Activated B cell treated with CpG ODN at 0.5 μM for 24 hours (primary cell): ENCODE measurements around the gene USP38. TPM values are rescaled to one million over a fixed set of nuclear protein-coding genes. Genes with fewer than 3 reads are reported as not detected.

Experiments
- ATAC-seq: fragments of 200-7000 bp; cut with Tn5 transposase; one replicate; pipeline ENCODE4 v1.10.0; 2021; ENCODE audit warnings: low read depth, mild to moderate bottlenecking, moderate library complexity
- CTCF ChIA-PET: fragments of 350-600 bp; sonication (Branson Sonifier 250); formaldehyde crosslinking; loops from one replicate; lab custom pipeline; 2021; ENCODE audit warnings: antibody characterized with exemption; lab: Charles Lee
- POLR2A ChIA-PET: fragments of 350-600 bp; sonication (Branson Sonifier 250); formaldehyde crosslinking; loops from one replicate; lab custom pipeline; 2021; ENCODE audit warnings: antibody characterized with exemption; lab: Charles Lee
- DNase-seq: peaks from one replicate; pipeline ENCODE4 v3.0.0; 2022
- H3K27ac Mint-ChIP-seq: one replicate; pipeline ENCODE4 v1.8.0; 2020; ENCODE audit warnings: mixed read lengths
- H3K27me3 Mint-ChIP-seq: one replicate; pipeline ENCODE4 v1.8.0; 2021; ENCODE audit warnings: mixed read lengths
- H3K36me3 Mint-ChIP-seq: one replicate; pipeline ENCODE4 v1.8.0; 2021; ENCODE audit warnings: low read depth, mixed read lengths
- H3K4me1 Mint-ChIP-seq: one replicate; pipeline ENCODE4 v1.8.0; 2021; ENCODE audit warnings: mixed read lengths
- H3K4me3 Mint-ChIP-seq: one replicate; pipeline ENCODE4 v1.8.0; 2020; ENCODE audit warnings: mild to moderate bottlenecking, mixed read lengths
- H3K9me3 Mint-ChIP-seq: one replicate; pipeline ENCODE4 v1.8.0; 2020; ENCODE audit warnings: mixed read lengths
- intact Hi-C: fragments of 100-400 bp; cut with micrococcal nuclease; formaldehyde crosslinking; loops from one replicate; pipeline ENCODE4 v1.15.1; 2024
- total RNA-seq: library from RNA; stranded (reverse); gene quantifications from 2 replicates; pipeline ENCODE4 v1.2.3, GENCODE V29; 2022
- TF ChIP-seq, protein P1 (sequence below): fragments of 200-600 bp; IDR thresholded peaks from one replicate; pipeline ENCODE4 v1.8.0; 2022; ENCODE audit warnings: antibody characterized with exemption, mild to moderate bottlenecking

USP38 gene
- 20.9 and 24.9 TPM in 2 replicates for total RNA-seq

DNA sequence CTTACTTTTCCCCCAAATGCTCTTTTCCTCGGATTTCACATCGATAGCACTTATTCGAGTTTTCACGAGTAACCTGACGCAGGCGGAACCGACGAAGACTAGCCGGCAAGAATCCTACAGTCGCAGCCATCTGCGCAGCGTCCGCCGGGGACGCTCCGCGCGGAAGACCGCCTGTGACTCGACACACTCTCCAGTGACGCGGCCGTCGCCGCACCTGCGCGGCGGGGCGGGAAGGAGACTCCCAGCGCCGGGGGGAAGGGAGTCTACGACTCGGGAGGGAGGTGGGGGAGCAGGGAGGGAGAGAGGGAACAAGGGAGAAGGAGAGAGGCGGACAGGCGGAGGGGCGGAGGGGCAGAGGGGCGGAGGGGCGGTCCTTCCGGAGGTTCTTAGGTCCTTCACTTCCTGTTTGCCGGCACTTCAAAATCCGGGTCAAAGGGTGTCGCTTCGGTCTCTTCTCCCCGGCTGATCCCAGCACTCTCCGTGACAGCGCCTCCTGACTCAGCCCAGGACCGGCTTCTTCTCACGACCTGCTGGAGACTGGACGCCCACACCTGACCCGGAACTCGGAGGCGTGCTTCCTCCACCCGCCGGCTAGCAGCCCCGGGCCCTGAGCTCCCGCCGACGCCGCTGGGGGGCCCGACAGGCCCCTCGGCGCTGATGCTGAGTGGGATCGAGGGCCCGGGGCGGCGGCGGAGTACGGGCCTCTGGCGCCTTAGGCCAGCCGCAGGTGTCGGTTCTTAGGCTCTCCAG lies at the start of gene USP38:
USP38 (plus strand) TSS at position 415 of the 750 bp plus-strand sequence. CDS start 534 bp downstream, outside the sequence.
- ChIA-PET POLR2A (interaction anchor here (0.9 to 2.5 kb wide), 3 partner anchors 15 to 329 kb away, joined by 3 to 10 read pairs (median 4); partner anchors contain the start of genes GAB1 and SMARCA5), CTCF (no interaction called here)
- TF ChIP-seq, protein P1, sequence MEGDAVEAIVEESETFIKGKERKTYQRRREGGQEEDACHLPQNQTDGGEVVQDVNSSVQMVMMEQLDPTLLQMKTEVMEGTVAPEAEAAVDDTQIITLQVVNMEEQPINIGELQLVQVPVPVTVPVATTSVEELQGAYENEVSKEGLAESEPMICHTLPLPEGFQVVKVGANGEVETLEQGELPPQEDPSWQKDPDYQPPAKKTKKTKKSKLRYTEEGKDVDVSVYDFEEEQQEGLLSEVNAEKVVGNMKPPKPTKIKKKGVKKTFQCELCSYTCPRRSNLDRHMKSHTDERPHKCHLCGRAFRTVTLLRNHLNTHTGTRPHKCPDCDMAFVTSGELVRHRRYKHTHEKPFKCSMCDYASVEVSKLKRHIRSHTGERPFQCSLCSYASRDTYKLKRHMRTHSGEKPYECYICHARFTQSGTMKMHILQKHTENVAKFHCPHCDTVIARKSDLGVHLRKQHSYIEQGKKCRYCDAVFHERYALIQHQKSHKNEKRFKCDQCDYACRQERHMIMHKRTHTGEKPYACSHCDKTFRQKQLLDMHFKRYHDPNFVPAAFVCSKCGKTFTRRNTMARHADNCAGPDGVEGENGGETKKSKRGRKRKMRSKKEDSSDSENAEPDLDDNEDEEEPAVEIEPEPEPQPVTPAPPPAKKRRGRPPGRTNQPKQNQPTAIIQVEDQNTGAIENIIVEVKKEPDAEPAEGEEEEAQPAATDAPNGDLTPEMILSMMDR: no peak
- Mint-ChIP-seq H3K4me1 (peaks cover 58% of the 10 kb centered on the region), H3K27ac (peak within 1 kb of the TSS; percentile 94), H3K27me3 (no peaks in the 10 kb centered on the region), H3K4me3 (peak within 1 kb of the TSS; percentile 93), H3K36me3 (peaks cover 41% of the 10 kb centered on the region), H3K9me3 (no peaks in the 10 kb centered on the region)
- ATAC-seq (peak; percentile 87), DNase-seq (peak; percentile 73)
- intact Hi-C loops: loop anchor here (1.0 to 10.0 kb wide), 10 partner anchors 14 to 1993 kb away; partner anchors contain the start of genes ABCE1, ANAPC10, GAB1 and IL15

GRCh38 chr4:143135358-143135757 lies 49.4 kb upstream of the USP38 start:
- no peak overlapping the region for H3K4me3 Mint-ChIP-seq
- no peaks in the 10 kb centered on the region for H3K36me3 Mint-ChIP-seq
- ATAC-seq (no peak), DNase-seq (no peak)
- no peak overlapping the region for H3K27ac Mint-ChIP-seq
- TF ChIP-seq, protein P1: no peak
- no peaks in the 10 kb centered on the region for H3K27me3 Mint-ChIP-seq
- ChIA-PET CTCF (no interaction called here), POLR2A (no interaction called here)
- no peaks in the 10 kb centered on the region for H3K4me1 Mint-ChIP-seq
- intact Hi-C loops: no loop called here
- no peaks in the 10 kb centered on the region for H3K9me3 Mint-ChIP-seq

GRCh38 chr4:143140696-143141095 lies 44.0 kb upstream of the USP38 start:
- H3K4me3 Mint-ChIP-seq: no peak overlapping the region
- TF ChIP-seq, protein P1: no peak
- no peaks in the 10 kb centered on the region for H3K36me3 Mint-ChIP-seq
- ATAC-seq: no peak
- CTCF ChIA-PET: interaction anchor here (1.4 kb wide), 1 partner anchor 13 kb away, joined by 3 read pairs; no protein-coding TSS in a partner anchor
- DNase-seq: no peak
- H3K9me3 Mint-ChIP-seq: peaks cover 14% of the 10 kb centered on the region
- no peak overlapping the region for H3K27ac Mint-ChIP-seq
- H3K4me1 Mint-ChIP-seq: no peaks in the 10 kb centered on the region
- peaks cover 2% of the 10 kb centered on the region for H3K27me3 Mint-ChIP-seq
- POLR2A ChIA-PET: no interaction called here
- intact Hi-C loops: no loop called here

GRCh38 chr4:143148521-143148920 lies 36.2 kb upstream of the USP38 start:
- Mint-ChIP-seq H3K4me1 (no peaks in the 10 kb centered on the region), H3K27ac (no peak overlapping the region), H3K4me3 (no peak overlapping the region), H3K9me3 (peaks cover 45% of the 10 kb centered on the region), H3K36me3 (no peaks in the 10 kb centered on the region), H3K27me3 (no peaks in the 10 kb centered on the region)
- TF ChIP-seq, protein P1: no peak
- CTCF ChIA-PET: no interaction called here
- POLR2A ChIA-PET: no interaction called here
- DNase-seq (no peak), ATAC-seq (no peak)
- intact Hi-C loops: no loop called here

DNA sequence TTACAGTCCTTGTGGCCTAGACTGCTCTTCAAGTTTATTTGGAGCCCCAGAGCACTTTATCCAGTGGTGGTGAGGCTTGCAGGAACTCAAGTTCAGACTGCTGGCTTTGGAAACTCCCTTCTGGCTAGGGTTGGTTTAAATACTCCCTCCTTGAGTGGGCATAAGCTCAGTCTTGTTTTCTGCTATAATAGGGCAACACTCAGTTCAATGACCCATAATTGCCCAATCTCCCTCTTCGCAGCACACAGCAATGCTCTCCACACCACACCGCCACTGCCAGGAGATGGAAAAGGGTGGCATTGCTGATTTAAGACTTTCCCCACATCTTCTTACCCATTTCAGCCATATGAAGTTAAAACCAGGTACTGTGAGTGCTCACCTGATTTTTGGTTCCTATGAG lies 27.9 kb upstream of the USP38 start:
- POLR2A ChIA-PET: no interaction called here
- ATAC-seq: no peak
- peaks cover 33% of the 10 kb centered on the region for H3K9me3 Mint-ChIP-seq

More for the DNA sequence above, 27.9 kb upstream of the USP38 start:
- Mint-ChIP-seq H3K27me3 (no peaks in the 10 kb centered on the region), H3K4me3 (no peak overlapping the region), H3K36me3 (peaks cover 13% of the 10 kb centered on the region), H3K4me1 (no peaks in the 10 kb centered on the region), H3K27ac (no peak overlapping the region)
- CTCF ChIA-PET: no interaction called here
- TF ChIP-seq, protein P1: no peak
- DNase-seq: no peak
- intact Hi-C loops: no loop called here
